ENCODE measurements around the gene CCSER1. TPM values are rescaled to one million over a fixed set of nuclear protein-coding genes. Genes with fewer than 3 reads are reported as not detected.

CCSER1 gene
- total RNA-seq, 1 experiment from 2014 or later = 0.63 TPM

DNA sequence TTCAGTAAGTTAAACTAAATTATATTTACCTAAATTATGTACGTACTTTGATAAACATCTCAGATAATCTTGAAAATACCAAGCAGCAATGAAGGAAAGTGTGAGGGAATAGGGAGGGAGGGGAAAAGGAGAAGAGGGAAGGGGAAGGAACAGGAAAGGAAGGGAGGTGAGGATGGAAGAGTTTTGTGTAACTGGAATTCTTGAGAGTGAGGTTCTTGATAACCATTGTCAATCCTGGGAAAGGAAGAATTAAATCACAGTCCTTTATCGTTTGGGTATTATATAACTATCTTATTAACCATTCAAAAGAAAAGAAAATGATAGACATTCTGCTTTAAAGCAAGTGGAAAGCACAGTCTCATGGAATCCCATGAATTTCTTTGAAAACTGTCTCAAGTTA lies 795.0 kb downstream of the CCSER1 start:
- Mint-ChIP-seq H3K27me3 (ENCODE audit: insufficient read depth, unreplicated experiment) (no peaks in the 10 kb centered on the region), H3K27ac (ENCODE audit: low read depth, unreplicated experiment) (no peak overlapping the region), H3K36me3 (ENCODE audit: insufficient read depth, unreplicated experiment) (no peaks in the 10 kb centered on the region), H3K9me3 (ENCODE audit: unreplicated experiment) (no peaks in the 10 kb centered on the region), H3K4me3 (ENCODE audit: unreplicated experiment) (no peak overlapping the region), H3K4me1 (ENCODE audit: insufficient read depth, unreplicated experiment) (no peaks in the 10 kb centered on the region)
- TF ChIP-seq, protein P1, sequence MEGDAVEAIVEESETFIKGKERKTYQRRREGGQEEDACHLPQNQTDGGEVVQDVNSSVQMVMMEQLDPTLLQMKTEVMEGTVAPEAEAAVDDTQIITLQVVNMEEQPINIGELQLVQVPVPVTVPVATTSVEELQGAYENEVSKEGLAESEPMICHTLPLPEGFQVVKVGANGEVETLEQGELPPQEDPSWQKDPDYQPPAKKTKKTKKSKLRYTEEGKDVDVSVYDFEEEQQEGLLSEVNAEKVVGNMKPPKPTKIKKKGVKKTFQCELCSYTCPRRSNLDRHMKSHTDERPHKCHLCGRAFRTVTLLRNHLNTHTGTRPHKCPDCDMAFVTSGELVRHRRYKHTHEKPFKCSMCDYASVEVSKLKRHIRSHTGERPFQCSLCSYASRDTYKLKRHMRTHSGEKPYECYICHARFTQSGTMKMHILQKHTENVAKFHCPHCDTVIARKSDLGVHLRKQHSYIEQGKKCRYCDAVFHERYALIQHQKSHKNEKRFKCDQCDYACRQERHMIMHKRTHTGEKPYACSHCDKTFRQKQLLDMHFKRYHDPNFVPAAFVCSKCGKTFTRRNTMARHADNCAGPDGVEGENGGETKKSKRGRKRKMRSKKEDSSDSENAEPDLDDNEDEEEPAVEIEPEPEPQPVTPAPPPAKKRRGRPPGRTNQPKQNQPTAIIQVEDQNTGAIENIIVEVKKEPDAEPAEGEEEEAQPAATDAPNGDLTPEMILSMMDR (IDR thresholded peaks at IDR 0.05; ENCODE audit: unreplicated experiment) = no peak
- ChIA-PET POLR2A (no interaction called here), CTCF (no interaction called here)
- BruUV-seq (replicated peaks) = no TSS peak
- intact Hi-C loops (cut with micrococcal nuclease) = no loop called here
- no peak for DNase-seq (ENCODE audit: unreplicated experiment)

- no peak for DNase-seq (ENCODE audit: unreplicated experiment)
- ChIA-PET CTCF (no interaction called here), POLR2A (no interaction called here)
- no TSS peak for BruUV-seq (replicated peaks)
- H3K27ac Mint-ChIP-seq (ENCODE audit: low read depth, unreplicated experiment) = no peak overlapping the region
- TF ChIP-seq, protein P1 (IDR thresholded peaks at IDR 0.05; ENCODE audit: unreplicated experiment) = no peak
- intact Hi-C loops (cut with micrococcal nuclease) = no loop called here
- no peaks in the 10 kb centered on the region for H3K4me1 Mint-ChIP-seq (ENCODE audit: insufficient read depth, unreplicated experiment)
- no peaks in the 10 kb centered on the region for H3K27me3 Mint-ChIP-seq (ENCODE audit: insufficient read depth, unreplicated experiment)
- no peaks in the 10 kb centered on the region for H3K9me3 Mint-ChIP-seq (ENCODE audit: unreplicated experiment)
- H3K36me3 Mint-ChIP-seq (ENCODE audit: insufficient read depth, unreplicated experiment) = no peaks in the 10 kb centered on the region
- H3K4me3 Mint-ChIP-seq (ENCODE audit: unreplicated experiment) = no peak overlapping the region
Measured at GRCh38 chr4:90926957-90927356, 799.8 kb downstream of the CCSER1 start.

DNA sequence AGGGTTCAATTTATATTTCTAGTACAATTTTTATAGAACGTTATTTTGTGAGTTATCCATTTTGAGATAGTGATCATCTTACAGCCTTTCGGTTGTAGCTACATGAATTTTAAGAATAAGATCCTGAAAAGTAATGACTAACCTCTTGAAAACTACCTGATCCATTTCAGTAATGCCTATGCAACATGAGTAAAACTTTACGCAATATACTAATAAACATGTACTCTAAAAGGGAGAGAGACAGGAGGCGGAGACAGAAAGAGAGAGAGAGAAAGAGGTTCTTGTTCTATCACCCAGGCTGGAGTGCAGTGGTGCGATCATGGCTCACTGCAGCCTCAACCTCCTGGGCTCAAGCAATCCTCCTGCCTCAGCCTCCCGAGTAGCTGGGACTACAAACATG lies 816.1 kb downstream of the CCSER1 start:
- Mint-ChIP-seq H3K36me3 (ENCODE audit: insufficient read depth, unreplicated experiment) (no peaks in the 10 kb centered on the region), H3K4me3 (ENCODE audit: unreplicated experiment) (no peak overlapping the region)

DNA sequence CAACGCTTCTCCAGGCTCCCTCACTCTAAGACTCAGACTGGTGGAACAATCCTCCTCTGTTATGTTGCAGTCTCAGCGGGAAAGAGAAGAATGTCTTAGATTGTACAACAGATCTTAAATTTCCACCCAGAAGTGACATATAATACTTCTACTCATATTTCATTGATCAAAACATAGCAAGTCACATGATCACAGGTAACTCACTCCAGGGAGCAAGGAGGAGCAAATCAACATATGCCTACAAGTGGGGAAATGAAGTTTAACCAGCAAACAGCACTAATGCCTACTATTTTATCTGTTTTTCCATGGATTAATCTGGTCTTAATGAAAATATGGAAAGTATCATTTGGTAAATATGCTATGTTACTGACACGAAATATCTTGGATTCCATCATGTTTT lies 819.8 kb downstream of the CCSER1 start:
- POLR2A ChIA-PET = no interaction called here
- peaks cover 13% of the 10 kb centered on the region for H3K4me1 Mint-ChIP-seq (ENCODE audit: insufficient read depth, unreplicated experiment)
- H3K9me3 Mint-ChIP-seq (ENCODE audit: unreplicated experiment) = no peaks in the 10 kb centered on the region
- intact Hi-C loops (cut with micrococcal nuclease) = no loop called here
- H3K27ac Mint-ChIP-seq (ENCODE audit: low read depth, unreplicated experiment) = no peak overlapping the region
- H3K27me3 Mint-ChIP-seq (ENCODE audit: insufficient read depth, unreplicated experiment) = no peaks in the 10 kb centered on the region
- H3K36me3 Mint-ChIP-seq (ENCODE audit: insufficient read depth, unreplicated experiment) = no peaks in the 10 kb centered on the region
- no peak overlapping the region for H3K4me3 Mint-ChIP-seq (ENCODE audit: unreplicated experiment)
- TF ChIP-seq, protein P1 (IDR thresholded peaks at IDR 0.05; ENCODE audit: unreplicated experiment) = no peak
- no TSS peak for BruUV-seq (replicated peaks)
- CTCF ChIA-PET = interaction anchor here (0.7 kb wide), 1 partner anchor 368 kb away, joined by 3 read pairs; no protein-coding TSS in a partner anchor
- DNase-seq (ENCODE audit: unreplicated experiment) = no peak

More for the DNA sequence above, 816.1 kb downstream of the CCSER1 start:
- peaks cover 7% of the 10 kb centered on the region for H3K4me1 Mint-ChIP-seq (ENCODE audit: insufficient read depth, unreplicated experiment)
- BruUV-seq (replicated peaks) = no TSS peak
- TF ChIP-seq, protein P1 (IDR thresholded peaks at IDR 0.05; ENCODE audit: unreplicated experiment) = no peak
- no peaks in the 10 kb centered on the region for H3K9me3 Mint-ChIP-seq (ENCODE audit: unreplicated experiment)
- no peaks in the 10 kb centered on the region for H3K27me3 Mint-ChIP-seq (ENCODE audit: insufficient read depth, unreplicated experiment)
- intact Hi-C loops (cut with micrococcal nuclease) = no loop called here
- peak overlapping the region; percentile 17 for H3K27ac Mint-ChIP-seq (ENCODE audit: low read depth, unreplicated experiment)
- peak; percentile 82 for DNase-seq (ENCODE audit: unreplicated experiment)
- POLR2A ChIA-PET = no interaction called here
- CTCF ChIA-PET = interaction anchor here (0.6 kb wide), 1 partner anchor 113 kb away, joined by 4 read pairs; no protein-coding TSS in a partner anchor

All from MCF 10A (cell line).